K562 (cell line): Measurements from ENCODE around the gene CCL21.

ENCODE experiments used
- CTCF ChIP-seq, 3 experiments: IDR thresholded peaks in 2 of 3; conservative IDR thresholded peaks in 1 of 3; 2 replicates each; pipeline ENCODE4 v1.5.1; 2011 to 2012; ENCODE audit warnings: low read length in 3 of 3, mild to moderate bottlenecking in 3 of 3, control low read depth in 2 of 3, improper control_type of control experiment in 1 of 3, inconsistent platforms in 1 of 3, low read depth in 1 of 3, mixed read lengths in 1 of 3, moderate library complexity in 1 of 3; ENCODE audit not compliant: insufficient read depth in 2 of 3
- EZH2 ChIP-seq: IDR thresholded peaks from 2 replicates; pipeline ENCODE4 v1.6.1; 2012; ENCODE audit warnings: low read depth, mild to moderate bottlenecking, inconsistent platforms, low read length, borderline replicate concordance
- FOXM1 ChIP-seq, 2 experiments: fragments of 450-650 bp in 1 of 2; sonication (generic) in 1 of 2; formaldehyde crosslinking in 1 of 2; IDR thresholded peaks; 2 replicates each; pipeline versions ENCODE4 v1.6.1 to v1.9.0; 2017 to 2022; ENCODE audit warnings: low read depth in 2 of 2, mild to moderate bottlenecking in 2 of 2, missing genetic modification reagents in 1 of 2, moderate library complexity in 1 of 2
- FUS ChIP-seq: fragments of 200-400 bp; formaldehyde crosslinking; optimal IDR thresholded peaks from 2 replicates; pipeline ENCODE3; 2017; ENCODE audit warnings: low read depth, low read length
- GABPB1 ChIP-seq: sonication (generic); formaldehyde crosslinking; IDR thresholded peaks from 2 replicates; pipeline ENCODE4 v1.8.0; 2022; ENCODE audit warnings: mild to moderate bottlenecking, missing genetic modification reagents
- NFE2 ChIP-seq: IDR thresholded peaks from 2 replicates; pipeline ENCODE4 v1.6.1; 2014; ENCODE audit warnings: antibody characterized with exemption, low read depth
- ZC3H11A ChIP-seq: IDR thresholded peaks from 2 replicates; pipeline ENCODE4 v1.6.1; 2012; ENCODE audit warnings: low read depth, low read length, improper control_type of control experiment
- TF ChIP-seq, protein P1 (sequence below): sonication (generic); formaldehyde crosslinking; IDR thresholded peaks from 2 replicates; pipeline ENCODE4 v1.8.1; 2022; ENCODE audit warnings: missing genetic modification reagents

DNA sequence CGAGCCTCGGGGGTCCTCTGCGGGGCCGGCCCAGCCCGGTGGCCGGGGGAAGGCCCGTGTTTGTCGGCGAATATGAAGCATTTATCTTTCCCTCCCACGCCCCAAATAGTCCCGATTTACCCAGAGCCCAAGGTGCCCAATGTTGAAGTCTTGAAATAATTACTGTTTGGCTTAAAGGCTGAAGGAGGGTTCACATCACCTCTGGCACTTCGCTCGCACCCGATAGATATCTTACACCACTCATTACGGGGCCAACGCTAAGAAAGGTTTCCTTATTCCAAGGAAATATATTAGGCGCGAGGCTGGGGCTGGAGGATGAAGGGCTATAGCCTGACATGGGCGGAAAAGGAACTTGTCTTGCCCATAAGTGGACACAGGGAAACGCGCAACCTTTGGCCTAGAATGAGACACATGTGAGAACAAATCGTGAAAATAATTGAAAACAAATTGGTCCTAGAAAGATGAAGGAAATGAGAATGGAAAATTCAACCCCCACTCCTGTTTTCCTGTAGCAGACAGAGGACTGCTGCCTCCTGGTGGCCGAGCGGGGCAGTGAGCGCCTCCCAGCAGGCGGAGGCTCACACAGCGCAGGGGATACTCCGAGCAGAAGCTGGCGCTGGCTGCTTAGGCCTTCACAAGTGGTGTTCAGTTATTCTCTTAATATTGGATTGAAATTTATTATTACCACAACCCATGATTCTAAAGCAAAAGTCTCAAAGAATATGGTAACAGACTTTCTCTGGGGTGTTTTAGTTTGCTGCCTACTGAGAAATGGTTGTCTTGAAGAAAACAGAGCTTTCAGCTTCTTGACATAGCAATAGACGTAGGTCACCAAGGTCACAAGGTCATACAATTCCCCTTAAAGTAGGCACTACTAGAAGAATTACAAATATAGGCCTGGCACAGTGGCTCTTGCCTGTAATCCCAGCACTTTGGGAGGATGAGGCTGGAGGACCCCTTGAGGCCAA, 7.9 kb downstream of the CCL21 start:
- TF ChIP-seq GABPB1 (CRISPR knock-in tag) (no peak), ZC3H11A (no peak), CTCF (IDR thresholded peaks at IDR 0.05 in 2 of 3, conservative IDR thresholded peaks at IDR 0.05 in 1 of 3; ENCODE audit: insufficient read depth in 2 of 3, low read depth in 1 of 3, low read length in 3 of 3) (peak; percentile 92 to 95 (median 93)), FOXM1 (IDR thresholded peaks at IDR 0.05; ENCODE audit: low read depth) (no peak), FOXM1 (CRISPR knock-in tag; IDR thresholded peaks at IDR 0.05; ENCODE audit: low read depth) (no peak), NFE2 (no peak), EZH2 (no peak), FUS (no peak)
- TF ChIP-seq, protein P1, sequence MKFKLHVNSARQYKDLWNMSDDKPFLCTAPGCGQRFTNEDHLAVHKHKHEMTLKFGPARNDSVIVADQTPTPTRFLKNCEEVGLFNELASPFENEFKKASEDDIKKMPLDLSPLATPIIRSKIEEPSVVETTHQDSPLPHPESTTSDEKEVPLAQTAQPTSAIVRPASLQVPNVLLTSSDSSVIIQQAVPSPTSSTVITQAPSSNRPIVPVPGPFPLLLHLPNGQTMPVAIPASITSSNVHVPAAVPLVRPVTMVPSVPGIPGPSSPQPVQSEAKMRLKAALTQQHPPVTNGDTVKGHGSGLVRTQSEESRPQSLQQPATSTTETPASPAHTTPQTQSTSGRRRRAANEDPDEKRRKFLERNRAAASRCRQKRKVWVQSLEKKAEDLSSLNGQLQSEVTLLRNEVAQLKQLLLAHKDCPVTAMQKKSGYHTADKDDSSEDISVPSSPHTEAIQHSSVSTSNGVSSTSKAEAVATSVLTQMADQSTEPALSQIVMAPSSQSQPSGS (CRISPR knock-in tag) = no peak
